Measurements from ENCODE around the gene CSF3R. TPM values are rescaled to one million over a fixed set of nuclear protein-coding genes. Genes with fewer than 3 reads are reported as not detected.
A peak's percentile ranks its signal among the peaks of the same experiment; 100 is the strongest.

Gene CSF3R
- total RNA-seq, 1 experiment from 2014 or later: not detected

DNA sequence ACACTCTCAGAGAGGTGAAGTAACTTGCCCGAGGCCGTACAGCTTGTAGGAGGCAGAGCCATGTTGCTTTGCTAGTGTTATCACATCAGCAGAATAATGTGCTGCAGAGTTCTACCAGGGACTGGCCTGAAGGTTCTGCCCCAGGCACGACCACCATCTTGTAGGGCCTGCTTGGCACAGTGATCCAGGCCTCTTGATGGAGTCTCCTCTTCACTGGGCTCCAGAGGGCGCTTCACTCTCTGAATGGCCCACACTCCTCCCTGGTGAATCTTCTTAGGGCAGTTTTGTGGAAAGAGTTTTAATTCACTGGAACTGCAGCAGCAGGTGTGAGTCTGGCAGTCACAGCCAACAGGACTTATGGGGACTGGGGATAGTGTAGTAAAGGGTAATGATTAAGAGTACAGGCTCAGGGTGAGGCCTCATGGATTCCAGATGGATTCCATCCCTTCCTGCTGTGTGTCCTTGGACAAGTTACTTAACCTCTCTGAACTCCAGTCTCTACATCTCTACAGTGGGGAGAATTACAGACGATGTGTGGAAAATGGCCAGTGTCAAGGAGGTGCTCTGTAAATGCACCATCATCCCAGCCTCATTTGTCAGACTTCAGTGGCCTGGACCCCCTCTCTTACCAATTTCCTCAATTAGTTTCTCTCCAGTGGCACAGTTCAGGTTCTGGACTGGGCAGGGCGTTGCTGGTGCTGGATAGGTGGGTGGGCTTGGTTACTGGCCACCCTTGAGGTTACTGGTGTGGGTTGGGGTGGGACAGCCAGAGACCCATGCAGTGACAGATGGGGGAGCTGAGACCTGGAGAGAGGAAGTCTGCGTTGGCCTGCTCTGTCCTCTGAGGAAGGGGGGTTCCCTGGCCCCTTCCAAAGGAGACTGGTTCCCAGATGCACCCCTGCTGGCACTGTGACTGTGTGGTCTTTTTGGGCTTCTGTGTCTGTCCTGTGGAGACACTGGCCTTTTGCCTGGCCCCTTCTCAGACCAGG, 45.9 kb upstream of the CSF3R start:
- Mint-ChIP-seq H3K4me3 (no peak overlapping the region), H3K27ac (no peak overlapping the region), H3K36me3 (ENCODE audit: insufficient read depth in 1 of 3, low read depth in 3 of 3) (no peaks in the 10 kb centered on the region), H3K27me3 (ENCODE audit: low read depth) (peaks cover 6% of the 10 kb centered on the region), H3K9me3 (peaks cover 3 to 6% of the 10 kb centered on the region in 2 experiments; a peak in 3 of 5 replicates), H3K4me1 (peaks cover 16 to 24% of the 10 kb centered on the region in 2 experiments)
- H3K4ac ChIP-seq (ENCODE audit: low read depth, low read length): no peak overlapping the region
- TF ChIP-seq, protein P1, sequence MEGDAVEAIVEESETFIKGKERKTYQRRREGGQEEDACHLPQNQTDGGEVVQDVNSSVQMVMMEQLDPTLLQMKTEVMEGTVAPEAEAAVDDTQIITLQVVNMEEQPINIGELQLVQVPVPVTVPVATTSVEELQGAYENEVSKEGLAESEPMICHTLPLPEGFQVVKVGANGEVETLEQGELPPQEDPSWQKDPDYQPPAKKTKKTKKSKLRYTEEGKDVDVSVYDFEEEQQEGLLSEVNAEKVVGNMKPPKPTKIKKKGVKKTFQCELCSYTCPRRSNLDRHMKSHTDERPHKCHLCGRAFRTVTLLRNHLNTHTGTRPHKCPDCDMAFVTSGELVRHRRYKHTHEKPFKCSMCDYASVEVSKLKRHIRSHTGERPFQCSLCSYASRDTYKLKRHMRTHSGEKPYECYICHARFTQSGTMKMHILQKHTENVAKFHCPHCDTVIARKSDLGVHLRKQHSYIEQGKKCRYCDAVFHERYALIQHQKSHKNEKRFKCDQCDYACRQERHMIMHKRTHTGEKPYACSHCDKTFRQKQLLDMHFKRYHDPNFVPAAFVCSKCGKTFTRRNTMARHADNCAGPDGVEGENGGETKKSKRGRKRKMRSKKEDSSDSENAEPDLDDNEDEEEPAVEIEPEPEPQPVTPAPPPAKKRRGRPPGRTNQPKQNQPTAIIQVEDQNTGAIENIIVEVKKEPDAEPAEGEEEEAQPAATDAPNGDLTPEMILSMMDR (conservative IDR thresholded peaks at IDR 0.05): peak; percentile 58
- no peaks in the 10 kb centered on the region for H3K27me3 ChIP-seq (ENCODE audit: insufficient read depth, low read length)
- peaks cover 3% of the 10 kb centered on the region; the same call in 1 of the 2 replicates for H3K4me1 ChIP-seq (ENCODE audit: insufficient read depth, low read length)
- H3K23ac ChIP-seq (ENCODE audit: insufficient read length, low read depth, low read length): no peak overlapping the region
- no peak overlapping the region for H3K4me2 ChIP-seq (ENCODE audit: insufficient read depth, insufficient read length, low read length)
- H4K5ac ChIP-seq (ENCODE audit: insufficient read length, low read depth, low read length): no peak overlapping the region
- H3K14ac ChIP-seq (ENCODE audit: insufficient read depth, low read length): no peak overlapping the region
- H2AFZ ChIP-seq (ENCODE audit: low read length): no peak overlapping the region
- no peak overlapping the region for H2BK5ac ChIP-seq (ENCODE audit: insufficient read length, low read length)
- no CpG with 5 or more reads among the region's 7 CpGs for WGBS (ENCODE audit: extremely low coverage, insufficient read length, low lambda C conversion rate)
- no peak overlapping the region for H4K8ac ChIP-seq (replicated peaks; ENCODE audit: insufficient read length, low read depth, low read length)
- no peak overlapping the region for H2AK5ac ChIP-seq (ENCODE audit: insufficient read length, low read length)
- H3K23me2 ChIP-seq (ENCODE audit: insufficient read length, low read depth, low read length, poor library complexity, severe bottlenecking): no peaks in the 10 kb centered on the region
- no peaks in the 10 kb centered on the region for H3K79me1 ChIP-seq (ENCODE audit: insufficient read depth, low read depth, low read length, poor library complexity, severe bottlenecking)
- no peak overlapping the region for H2BK120ac ChIP-seq (ENCODE audit: low read depth, low read length, poor library complexity, severe bottlenecking)
- peak; percentile 56 for DNase-seq
- H3K18ac ChIP-seq (ENCODE audit: insufficient read length, low read depth, low read length): no peak overlapping the region
- H2BK15ac ChIP-seq (ENCODE audit: low read depth, low read length): no peak overlapping the region
- no peak overlapping the region for H3T11ph ChIP-seq (ENCODE audit: low read length)
- H4K20me1 ChIP-seq (ENCODE audit: control insufficient read depth, insufficient read depth, insufficient read length): no peaks in the 10 kb centered on the region
- H3K79me2 ChIP-seq (ENCODE audit: insufficient read depth, low read length): no peaks in the 10 kb centered on the region
- no peak overlapping the region for H2BK20ac ChIP-seq (ENCODE audit: low read depth, low read length, poor library complexity, severe bottlenecking)
- H3K56ac ChIP-seq (ENCODE audit: insufficient read length, low read depth, low read length): no peak overlapping the region
- no peak overlapping the region for H3K27ac ChIP-seq (ENCODE audit: insufficient read length, low read depth, low read length)
- no peak overlapping the region for H2BK12ac ChIP-seq (ENCODE audit: insufficient read length, low read depth, low read length)
- H3K9me3 ChIP-seq (ENCODE audit: control insufficient read depth, low read depth, low read length): no peaks in the 10 kb centered on the region
- no peak overlapping the region for H4K91ac ChIP-seq (ENCODE audit: insufficient read length, low read depth, low read length)
- no peak overlapping the region for H3K9ac ChIP-seq (ENCODE audit: extremely low read depth, insufficient read length, low read length)

All from H9 (cell line).